ENCODE data around the gene ATP2A3. TPM values are rescaled to one million over a fixed set of nuclear protein-coding genes. Genes with fewer than 3 reads are reported as not detected.

The ATP2A3 gene
- total RNA-seq, 1 donor from 2014 or later = 1.5 TPM

DNA sequence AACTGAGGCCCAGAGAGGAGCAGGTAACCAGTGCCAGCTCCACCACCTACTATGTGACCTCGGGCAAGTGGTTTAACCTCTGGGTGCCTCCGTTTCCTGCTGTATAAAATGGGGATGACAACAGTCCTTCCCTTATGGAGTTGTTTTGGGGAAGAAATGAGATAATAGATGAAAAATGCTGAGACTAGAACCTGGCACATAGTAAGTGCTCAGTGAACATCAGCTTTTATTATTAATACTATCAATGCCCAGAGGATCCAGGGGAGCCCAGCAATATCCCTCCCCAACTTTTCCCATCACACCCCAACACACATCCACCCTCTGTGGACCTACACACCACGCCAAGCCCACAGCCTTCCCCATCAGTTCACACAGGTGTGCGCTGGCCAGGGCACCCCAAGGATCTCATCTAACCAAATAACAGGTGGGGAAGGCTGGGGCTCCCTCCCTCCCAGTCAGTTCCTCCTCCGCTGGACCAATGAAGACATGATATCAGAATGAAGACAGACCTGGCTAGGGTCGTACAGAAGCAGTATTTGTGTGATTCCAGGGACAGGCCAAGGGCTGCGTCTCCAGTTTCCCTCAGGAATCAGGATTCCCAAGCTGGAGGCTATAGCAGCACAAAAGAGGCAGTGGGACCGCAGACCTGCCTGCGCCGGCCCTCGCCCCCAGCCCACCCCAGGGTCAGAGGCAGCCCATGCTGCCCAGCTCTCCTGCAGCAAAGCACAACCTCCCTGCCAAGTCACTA is 1.8 kb downstream of the ATP2A3 start:
- no peak overlapping the region for H3K27ac ChIP-seq (ENCODE audit: low read depth, low read length)
- H4K20me1 ChIP-seq (ENCODE audit: insufficient read depth, low read length) = peaks cover 7% of the 10 kb centered on the region
- H3K4me2 ChIP-seq (ENCODE audit: low read length) = no peak overlapping the region
- no peaks in the 10 kb centered on the region for H3K79me2 ChIP-seq (ENCODE audit: insufficient read depth, low read length)
- Mint-ChIP-seq H3K36me3 (ENCODE audit: low read depth, unreplicated experiment) (no peaks in the 10 kb centered on the region), H3K9me3 (ENCODE audit: unreplicated experiment) (no peaks in the 10 kb centered on the region), H3K4me1 (ENCODE audit: low read depth, unreplicated experiment) (peaks cover 5% of the 10 kb centered on the region), H3K4me3 (ENCODE audit: unreplicated experiment) (no peak overlapping the region), H3K27ac (ENCODE audit: unreplicated experiment) (no peak overlapping the region), H3K27me3 (ENCODE audit: low read depth, unreplicated experiment) (peaks cover 55% of the 10 kb centered on the region)
- H3K36me3 ChIP-seq (ENCODE audit: insufficient read depth, low read length) = no peaks in the 10 kb centered on the region
- no peak overlapping the region for H3K9ac ChIP-seq (ENCODE audit: low read length)
- TF ChIP-seq, protein P1, sequence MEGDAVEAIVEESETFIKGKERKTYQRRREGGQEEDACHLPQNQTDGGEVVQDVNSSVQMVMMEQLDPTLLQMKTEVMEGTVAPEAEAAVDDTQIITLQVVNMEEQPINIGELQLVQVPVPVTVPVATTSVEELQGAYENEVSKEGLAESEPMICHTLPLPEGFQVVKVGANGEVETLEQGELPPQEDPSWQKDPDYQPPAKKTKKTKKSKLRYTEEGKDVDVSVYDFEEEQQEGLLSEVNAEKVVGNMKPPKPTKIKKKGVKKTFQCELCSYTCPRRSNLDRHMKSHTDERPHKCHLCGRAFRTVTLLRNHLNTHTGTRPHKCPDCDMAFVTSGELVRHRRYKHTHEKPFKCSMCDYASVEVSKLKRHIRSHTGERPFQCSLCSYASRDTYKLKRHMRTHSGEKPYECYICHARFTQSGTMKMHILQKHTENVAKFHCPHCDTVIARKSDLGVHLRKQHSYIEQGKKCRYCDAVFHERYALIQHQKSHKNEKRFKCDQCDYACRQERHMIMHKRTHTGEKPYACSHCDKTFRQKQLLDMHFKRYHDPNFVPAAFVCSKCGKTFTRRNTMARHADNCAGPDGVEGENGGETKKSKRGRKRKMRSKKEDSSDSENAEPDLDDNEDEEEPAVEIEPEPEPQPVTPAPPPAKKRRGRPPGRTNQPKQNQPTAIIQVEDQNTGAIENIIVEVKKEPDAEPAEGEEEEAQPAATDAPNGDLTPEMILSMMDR (IDR thresholded peaks at IDR 0.05; ENCODE audit: insufficient read depth, low read depth, low read length) = no peak
- TF ChIP-seq EZH2 (IDR thresholded peaks at IDR 0.05; ENCODE audit: insufficient read depth, low read length) = no peak
- no peaks in the 10 kb centered on the region for H3K9me3 ChIP-seq (ENCODE audit: insufficient read depth, low read depth, low read length)
- no peak overlapping the region for H2AFZ ChIP-seq (ENCODE audit: low read depth, low read length)
- no peak for DNase-seq (ENCODE audit: low read depth)
- no peak for FAIRE-seq
- H3K4me1 ChIP-seq (ENCODE audit: insufficient read depth, low read length) = peaks cover 20% of the 10 kb centered on the region
- peaks cover 26% of the 10 kb centered on the region for H3K27me3 ChIP-seq (ENCODE audit: insufficient read depth, low read length)
- no peak overlapping the region for H3K4me3 ChIP-seq (ENCODE audit: insufficient read depth, low read depth, low read length)

DNA sequence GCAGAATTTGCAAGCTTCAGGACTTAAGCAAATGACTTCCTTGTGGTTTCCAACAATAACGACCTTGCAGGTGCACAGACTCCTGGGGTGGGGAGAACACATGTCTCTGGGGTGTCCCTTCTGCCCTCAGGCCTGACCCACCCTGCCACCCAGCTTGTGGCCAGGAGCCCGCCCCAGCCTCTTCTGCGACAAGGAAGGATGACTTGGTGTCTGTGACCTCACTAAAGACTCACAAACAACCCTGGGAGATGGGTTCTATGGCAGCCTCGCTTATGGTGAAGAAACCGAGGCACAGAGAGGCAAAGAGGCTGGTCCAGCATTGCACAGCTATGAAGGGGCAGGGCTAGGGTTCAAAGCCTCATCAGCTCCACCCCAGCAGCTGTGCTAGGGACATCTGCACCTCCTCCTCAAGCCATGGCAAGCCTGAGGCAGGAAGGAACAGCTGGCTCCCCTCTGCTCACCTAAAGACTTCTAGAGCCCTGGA is 2.6 kb downstream of the ATP2A3 start:
- H3K27me3 Mint-ChIP-seq (ENCODE audit: low read depth, unreplicated experiment) = peaks cover 59% of the 10 kb centered on the region
- H3K4me3 Mint-ChIP-seq (ENCODE audit: unreplicated experiment) = no peak overlapping the region
- no peaks in the 10 kb centered on the region for H3K36me3 Mint-ChIP-seq (ENCODE audit: low read depth, unreplicated experiment)
- FAIRE-seq (no peak), DNase-seq (ENCODE audit: low read depth) (no peak)
- Histone ChIP-seq H3K9ac (ENCODE audit: low read length) (no peak overlapping the region), H3K36me3 (ENCODE audit: insufficient read depth, low read length) (no peaks in the 10 kb centered on the region), H4K20me1 (ENCODE audit: insufficient read depth, low read length) (peaks cover 7% of the 10 kb centered on the region), H3K4me3 (ENCODE audit: insufficient read depth, low read depth, low read length) (no peak overlapping the region), H3K9me3 (ENCODE audit: insufficient read depth, low read depth, low read length) (no peaks in the 10 kb centered on the region), H3K27ac (ENCODE audit: low read depth, low read length) (no peak overlapping the region), H3K4me2 (ENCODE audit: low read length) (no peak overlapping the region), H3K27me3 (ENCODE audit: insufficient read depth, low read length) (peaks cover 26% of the 10 kb centered on the region), H3K4me1 (ENCODE audit: insufficient read depth, low read length) (peaks cover 20% of the 10 kb centered on the region), H3K79me2 (ENCODE audit: insufficient read depth, low read length) (no peaks in the 10 kb centered on the region), H2AFZ (ENCODE audit: low read depth, low read length) (no peak overlapping the region)
- no peaks in the 10 kb centered on the region for H3K9me3 Mint-ChIP-seq (ENCODE audit: unreplicated experiment)
- H3K27ac Mint-ChIP-seq (ENCODE audit: unreplicated experiment) = no peak overlapping the region
- H3K4me1 Mint-ChIP-seq (ENCODE audit: low read depth, unreplicated experiment) = peaks cover 5% of the 10 kb centered on the region
- TF ChIP-seq, protein P1 (IDR thresholded peaks at IDR 0.05; ENCODE audit: insufficient read depth, low read depth, low read length) = no peak
- TF ChIP-seq EZH2 (IDR thresholded peaks at IDR 0.05; ENCODE audit: insufficient read depth, low read length) = no peak

DNA sequence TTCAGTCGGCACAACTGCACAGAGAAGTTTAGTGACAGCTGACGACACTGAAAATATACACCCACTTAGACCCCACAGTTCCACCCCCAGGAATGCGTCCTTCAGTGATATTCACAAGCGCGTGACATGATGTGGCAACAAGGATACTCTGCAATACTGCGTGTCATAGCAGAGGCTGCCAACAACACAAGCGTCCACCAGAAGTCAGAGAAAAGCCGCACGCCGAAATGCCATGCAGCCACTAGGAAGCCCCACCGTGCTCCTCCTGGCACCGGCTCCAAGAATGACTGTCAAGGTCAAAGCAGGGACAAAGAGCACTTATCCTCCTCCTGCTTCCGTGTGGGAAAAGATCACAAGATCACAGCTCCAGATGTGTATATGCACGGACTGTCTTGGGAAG is 3.5 kb downstream of the ATP2A3 start:
- Mint-ChIP-seq H3K27me3 (ENCODE audit: low read depth, unreplicated experiment) (peaks cover 62% of the 10 kb centered on the region), H3K4me1 (ENCODE audit: low read depth, unreplicated experiment) (peaks cover 5% of the 10 kb centered on the region), H3K36me3 (ENCODE audit: low read depth, unreplicated experiment) (no peaks in the 10 kb centered on the region), H3K4me3 (ENCODE audit: unreplicated experiment) (no peak overlapping the region), H3K9me3 (ENCODE audit: unreplicated experiment) (no peaks in the 10 kb centered on the region), H3K27ac (ENCODE audit: unreplicated experiment) (no peak overlapping the region)
- Histone ChIP-seq H3K4me2 (ENCODE audit: low read length) (no peak overlapping the region), H3K27ac (ENCODE audit: low read depth, low read length) (no peak overlapping the region), H3K4me1 (ENCODE audit: insufficient read depth, low read length) (peaks cover 20% of the 10 kb centered on the region), H3K9me3 (ENCODE audit: insufficient read depth, low read depth, low read length) (no peaks in the 10 kb centered on the region), H3K4me3 (ENCODE audit: insufficient read depth, low read depth, low read length) (no peak overlapping the region), H3K36me3 (ENCODE audit: insufficient read depth, low read length) (no peaks in the 10 kb centered on the region), H2AFZ (ENCODE audit: low read depth, low read length) (no peak overlapping the region), H3K9ac (ENCODE audit: low read length) (no peak overlapping the region), H3K27me3 (ENCODE audit: insufficient read depth, low read length) (peaks cover 26% of the 10 kb centered on the region), H4K20me1 (ENCODE audit: insufficient read depth, low read length) (peaks cover 7% of the 10 kb centered on the region), H3K79me2 (ENCODE audit: insufficient read depth, low read length) (no peaks in the 10 kb centered on the region)
- DNase-seq (ENCODE audit: low read depth) (peak; percentile 34), FAIRE-seq (no peak)
- no peak for TF ChIP-seq EZH2 (IDR thresholded peaks at IDR 0.05; ENCODE audit: insufficient read depth, low read length)
- TF ChIP-seq, protein P1 (IDR thresholded peaks at IDR 0.05; ENCODE audit: insufficient read depth, low read depth, low read length) = no peak

All from astrocyte (in vitro differentiated cells and primary cell).